Measurements from ENCODE around the gene NASP. TPM values are rescaled to one million over a fixed set of nuclear protein-coding genes. Genes with fewer than 3 reads are reported as not detected.

NASP gene
- total and polyA plus RNA-seq, 2 of the 13 experiments (the other 11 are each of a cell fraction or from before 2014, with no cell fraction given), result 132 to 256 TPM

- TF ChIP-seq TFDP2 (CRISPR knock-in tag; IDR thresholded peaks at IDR 0.05), result no peak
- no peak; the same call in 1 of the 2 replicates for TF ChIP-seq ZNF124 (CRISPR knock-in tag; IDR thresholded peaks at IDR 0.05)
- TF ChIP-seq MXD1 (CRISPR knock-in tag; IDR thresholded peaks at IDR 0.05), result no peak
- TF ChIP-seq NFRKB (IDR thresholded peaks at IDR 0.05), result no peak
- TF ChIP-seq ZBTB37 (CRISPR knock-in tag; IDR thresholded peaks at IDR 0.05), result no peak
- TF ChIP-seq PITX1 (CRISPR knock-in tag; IDR thresholded peaks at IDR 0.05), result peak; percentile 11; the same call in 1 of the 2 replicates
- no peak for TF ChIP-seq ZNF570 (CRISPR knock-in tag; IDR thresholded peaks at IDR 0.05; ENCODE audit: borderline replicate concordance)
- no peak for TF ChIP-seq SMARCE1 (IDR thresholded peaks at IDR 0.05; ENCODE audit: borderline replicate concordance)
- no peak for TF ChIP-seq CHCHD3 (CRISPR knock-in tag; IDR thresholded peaks at IDR 0.05)
- TF ChIP-seq ZNF282 (IDR thresholded peaks at IDR 0.05; ENCODE audit: partially characterized antibody), result no peak
- peak; percentile 90 for TF ChIP-seq GABPB1 (CRISPR knock-in tag; IDR thresholded peaks at IDR 0.05)
- TF ChIP-seq ATF5 (CRISPR knock-in tag; IDR thresholded peaks at IDR 0.05; ENCODE audit: low read depth), result no peak
- peak; percentile 29; the same call in 1 of the 2 replicates for TF ChIP-seq CCDC6 (CRISPR knock-in tag; IDR thresholded peaks at IDR 0.05)
- no peak for TF ChIP-seq ETV6 (CRISPR knock-in tag; conservative IDR thresholded peaks at IDR 0.05)
- no peak for TF ChIP-seq ZNF33B (CRISPR knock-in tag; IDR thresholded peaks at IDR 0.05)
- no peak for TF ChIP-seq ZNF468 (CRISPR knock-in tag; IDR thresholded peaks at IDR 0.05)
- no peak for TF ChIP-seq CSRNP2 (CRISPR knock-in tag; conservative IDR thresholded peaks at IDR 0.05; ENCODE audit: low read depth)
- TF ChIP-seq ZSCAN21 (CRISPR knock-in tag; IDR thresholded peaks at IDR 0.05; ENCODE audit: borderline replicate concordance), result 0 out of 2 replicates have a peak, but pooled peaks have one; percentile 6
- TF ChIP-seq SATB2 (CRISPR knock-in tag; IDR thresholded peaks at IDR 0.05), result 0 out of 2 replicates have a peak, but pooled peaks have one; percentile 27
- TF ChIP-seq ZFY (CRISPR knock-in tag; IDR thresholded peaks at IDR 0.05), result peak; percentile 71
- TF ChIP-seq ZNF101 (CRISPR knock-in tag; IDR thresholded peaks at IDR 0.05; ENCODE audit: borderline replicate concordance, low read depth), result no peak; the same call in 1 of the 2 replicates
- TF ChIP-seq PBX3 (CRISPR knock-in tag; IDR thresholded peaks at IDR 0.05; ENCODE audit: borderline replicate concordance), result no peak
- no peak for TF ChIP-seq ZNF577 (CRISPR knock-in tag; IDR thresholded peaks at IDR 0.05; ENCODE audit: borderline replicate concordance, low read depth)
- 0 out of 2 replicates have a peak, but pooled peaks have one; percentile 35 for TF ChIP-seq ZNF816 (CRISPR knock-in tag; IDR thresholded peaks at IDR 0.05; ENCODE audit: borderline replicate concordance)
These were observed at the start of gene NASP (continued) for GRCh38 chr1:45583666-45584350.

All from HepG2 (cell line).